Inferior parietal cortex (tissue), 1 donor: ENCODE measurements around the gene EXOC6B.

Source experiments
- DNase-seq: peaks from one replicate; pipeline ENCODE4 v3.0.0-alpha.2; 2016; ENCODE audit errors: extremely low spot score

EXOC6B gene

DNA sequence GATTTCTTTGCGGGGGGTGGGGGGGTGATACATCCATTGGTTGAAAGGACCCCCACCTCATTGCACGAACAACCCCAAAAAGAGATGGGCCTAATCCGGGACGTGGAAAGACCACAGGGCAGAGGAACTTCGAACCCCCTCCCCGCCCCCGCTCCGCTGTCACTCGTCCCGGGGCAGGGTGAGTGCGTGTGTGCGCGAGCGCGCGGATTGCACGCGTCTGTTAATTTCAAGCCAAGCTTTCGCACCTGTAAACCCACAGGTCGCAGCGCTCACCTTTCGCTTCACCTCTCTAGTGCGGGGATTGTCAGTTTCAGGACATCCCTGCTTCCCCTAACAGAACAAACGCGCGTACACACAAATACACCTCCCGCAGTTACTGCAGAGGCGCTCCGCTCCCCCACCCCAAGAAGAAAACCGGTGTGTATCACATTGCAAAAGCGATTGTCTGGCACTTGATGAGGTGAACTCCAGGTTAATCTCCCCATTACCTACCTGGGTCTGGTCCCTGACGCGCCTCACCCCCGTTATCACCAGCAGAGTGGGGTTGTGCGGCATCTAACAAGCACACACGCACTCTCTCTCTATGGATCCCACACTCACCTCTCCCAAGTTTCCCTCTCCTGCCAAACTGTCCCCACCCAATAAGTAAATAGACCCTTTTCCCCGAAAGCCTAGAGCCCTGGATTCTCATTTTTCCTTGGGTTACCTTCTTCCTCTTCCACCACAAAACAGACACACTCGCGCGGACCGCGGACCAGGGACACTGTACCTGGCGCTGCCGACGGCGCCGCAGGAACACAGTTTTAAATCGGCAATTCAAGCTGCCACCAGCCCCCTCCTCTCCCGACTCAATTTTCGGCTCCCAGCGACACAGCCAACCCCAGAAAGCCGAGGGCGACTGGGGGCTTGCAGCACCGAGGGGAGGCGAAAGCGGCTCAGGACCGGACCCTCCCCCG, 679.2 kb downstream of the EXOC6B start:
- DNase-seq, result no peak

DNA sequence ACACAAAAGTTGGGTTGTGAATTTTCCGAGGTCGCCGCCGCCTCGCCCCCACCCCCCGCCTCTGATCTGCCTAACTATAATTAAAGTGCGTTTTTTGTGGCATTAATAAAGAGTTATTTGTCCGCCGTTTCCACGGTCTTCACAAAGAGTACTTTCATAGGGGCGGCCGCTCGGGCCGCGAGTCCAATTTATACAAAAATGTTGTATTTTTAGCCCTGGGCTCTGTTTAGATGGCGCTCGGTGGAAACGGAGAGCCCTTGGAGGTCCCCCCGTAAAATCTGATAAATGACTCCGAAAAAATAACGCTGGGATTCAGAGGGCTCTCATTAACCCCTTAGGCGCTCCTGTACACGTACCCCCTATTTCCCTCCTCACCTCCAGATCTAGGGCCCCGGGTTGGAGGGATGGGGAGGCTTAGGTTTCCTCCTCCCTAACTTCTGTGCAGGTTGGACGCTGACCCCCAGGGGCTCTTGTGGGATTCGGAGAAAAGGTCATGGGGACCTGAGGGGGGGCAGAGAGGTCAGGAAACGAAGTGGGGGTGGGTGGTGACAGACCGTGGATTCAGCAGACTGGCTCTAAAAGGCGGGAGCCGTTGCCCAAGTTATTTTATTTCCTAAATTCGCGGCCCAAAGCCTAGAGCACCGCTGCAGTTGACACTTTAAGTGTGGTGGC, 680.0 kb downstream of the EXOC6B start:
- no peak for DNase-seq

DNA sequence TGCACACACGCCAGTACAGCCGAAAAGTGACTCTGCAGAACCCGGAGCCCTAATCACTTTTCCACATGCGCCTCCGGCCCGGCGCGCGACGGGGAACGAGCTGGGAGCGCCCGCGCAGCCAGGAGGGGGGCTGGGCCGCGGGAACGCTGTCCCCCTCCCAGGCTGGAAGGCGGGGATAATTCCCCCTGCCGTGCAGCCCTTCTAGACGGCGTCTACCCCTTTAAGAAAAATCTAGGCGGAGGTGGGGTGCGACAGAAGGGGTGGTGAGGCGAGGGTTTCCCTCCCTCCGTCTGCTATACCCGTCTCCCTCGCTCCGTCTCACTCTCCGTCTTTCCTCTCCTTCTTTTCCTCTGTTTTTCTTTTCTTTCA, 680.6 kb downstream of the EXOC6B start:
- DNase-seq, result no peak

DNA sequence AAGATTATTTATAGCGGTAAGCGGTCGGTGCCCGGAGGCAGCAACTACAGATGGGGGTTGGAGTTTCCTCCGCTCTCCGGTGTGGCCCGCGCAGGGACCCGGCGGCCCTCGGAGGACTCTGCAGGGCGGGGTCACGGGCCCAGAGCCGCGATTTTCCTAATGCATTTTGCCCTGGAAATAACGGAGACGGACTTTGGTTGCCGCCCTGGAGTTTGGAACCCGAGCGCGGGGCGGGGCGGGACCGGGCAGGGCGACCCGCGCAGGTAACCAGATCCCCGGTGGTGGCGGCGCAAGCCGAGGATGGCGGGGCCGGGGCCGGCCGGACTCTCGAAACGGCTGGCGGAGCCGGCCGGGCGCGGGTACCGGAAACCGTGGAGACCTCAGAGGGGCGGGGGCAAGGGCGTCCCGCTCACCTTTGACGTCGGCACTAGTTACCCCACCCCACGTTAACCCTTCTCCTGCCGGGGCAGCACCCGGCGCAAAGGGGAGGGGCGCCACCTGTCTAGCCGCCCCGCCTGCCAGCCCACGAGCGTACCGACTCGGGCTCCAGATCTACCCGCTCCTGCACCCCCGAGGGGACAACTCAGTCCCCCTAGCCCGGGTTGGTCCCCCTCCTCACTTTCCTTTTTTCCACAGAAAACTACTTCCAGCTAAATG, 681.1 kb downstream of the EXOC6B start:
- no peak for DNase-seq

DNA sequence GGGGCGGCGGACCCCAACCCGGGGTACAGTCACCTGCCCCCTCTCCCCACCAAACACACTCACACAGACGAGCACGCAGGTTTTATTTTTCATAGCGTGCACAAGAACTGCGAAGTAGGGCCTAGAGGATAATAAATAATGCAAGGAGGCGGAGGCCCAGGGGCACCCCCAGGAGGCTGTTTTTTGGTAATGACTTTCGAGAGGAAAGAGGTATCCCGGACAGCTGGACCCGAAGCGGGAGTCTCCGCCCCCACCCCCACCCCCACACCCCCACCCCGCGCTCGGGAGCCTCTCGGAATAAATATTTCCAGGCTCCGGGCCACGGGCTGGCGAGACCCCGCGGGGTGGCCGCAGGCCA, 681.6 kb downstream of the EXOC6B start:
- DNase-seq, result no peak

DNA sequence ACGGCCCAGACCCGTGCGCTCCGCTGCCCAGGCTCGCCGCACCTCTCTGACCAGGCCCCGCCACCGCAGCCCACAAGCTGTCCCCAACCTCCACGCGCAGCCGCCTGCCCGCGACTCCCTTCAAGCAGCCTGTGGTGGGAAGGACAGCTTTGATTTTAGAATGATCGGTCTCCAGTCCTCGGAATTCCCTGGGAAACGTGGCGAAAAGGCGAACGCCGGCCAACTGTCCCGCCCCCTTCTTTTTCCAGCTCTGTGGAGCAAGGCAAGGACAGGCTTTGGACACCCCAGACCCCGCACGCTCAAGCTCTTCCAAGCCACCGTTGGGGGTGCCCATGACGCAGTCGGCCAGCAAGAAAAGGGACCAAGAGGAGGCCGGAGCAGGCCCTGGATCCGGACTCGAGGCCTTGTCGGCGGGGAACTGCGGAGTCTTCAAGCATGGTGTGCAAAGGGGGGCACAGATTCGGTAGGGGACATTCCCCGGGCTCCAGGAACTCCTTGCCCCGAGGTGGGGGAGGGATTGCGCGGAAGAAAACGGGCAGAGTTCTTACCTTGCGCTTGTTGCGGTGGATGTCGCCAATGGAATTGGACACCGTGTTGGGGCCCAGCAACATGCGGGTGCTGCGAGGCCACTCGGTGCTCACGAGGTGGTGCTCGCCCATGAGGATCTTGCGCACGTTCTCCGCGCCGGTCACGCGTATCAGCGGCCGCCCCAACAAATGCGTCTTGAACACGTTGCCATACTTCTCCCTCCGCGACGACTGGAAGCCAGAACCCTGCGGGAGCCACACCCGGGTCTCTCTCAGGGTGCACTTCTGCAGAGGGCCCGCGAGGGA, 682.2 kb downstream of the EXOC6B start:
- no peak for DNase-seq

DNA sequence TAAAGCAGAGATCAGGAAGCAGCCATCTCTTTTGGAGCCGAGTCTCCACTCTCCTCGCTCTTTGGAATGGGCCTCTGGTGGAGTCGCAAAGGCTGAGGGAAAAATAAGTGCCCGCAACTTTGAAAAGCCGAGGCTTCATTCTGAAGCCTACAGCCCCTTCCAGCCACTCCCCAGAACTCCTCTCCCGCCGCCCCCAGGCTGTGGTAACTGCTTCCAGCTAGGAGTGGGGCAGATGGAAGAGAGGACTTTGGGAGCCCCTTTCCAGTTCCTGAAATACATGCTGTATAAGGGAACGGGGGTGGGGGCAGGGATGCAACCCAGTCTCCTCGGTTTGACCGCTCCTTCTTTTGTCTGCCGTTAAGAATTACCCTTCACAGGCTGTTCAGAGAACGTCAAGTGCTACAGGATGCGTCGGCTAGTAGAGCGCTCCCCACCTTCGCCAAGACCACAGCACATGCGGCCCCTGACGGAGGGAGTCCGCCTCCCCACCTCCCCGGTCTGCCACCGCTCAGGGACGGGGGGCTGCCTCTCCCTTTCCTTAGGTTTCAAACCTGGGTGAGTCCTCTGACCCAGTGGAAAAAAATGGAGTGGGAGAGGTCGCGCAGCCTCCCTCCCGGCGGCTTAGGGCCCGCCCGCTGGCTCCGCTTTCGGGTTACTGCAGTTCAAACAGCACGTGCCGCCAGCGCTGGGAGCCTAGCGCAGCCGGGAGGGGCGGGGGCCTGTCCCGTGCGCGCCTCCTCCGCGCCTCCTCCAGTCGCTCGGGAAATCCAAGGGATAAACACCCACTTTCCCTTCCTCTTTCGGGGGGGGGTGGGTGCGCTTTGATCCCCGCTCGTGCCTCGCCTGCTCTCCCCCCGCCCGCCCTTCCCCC, 683.0 kb downstream of the EXOC6B start:
- no peak for DNase-seq

DNA sequence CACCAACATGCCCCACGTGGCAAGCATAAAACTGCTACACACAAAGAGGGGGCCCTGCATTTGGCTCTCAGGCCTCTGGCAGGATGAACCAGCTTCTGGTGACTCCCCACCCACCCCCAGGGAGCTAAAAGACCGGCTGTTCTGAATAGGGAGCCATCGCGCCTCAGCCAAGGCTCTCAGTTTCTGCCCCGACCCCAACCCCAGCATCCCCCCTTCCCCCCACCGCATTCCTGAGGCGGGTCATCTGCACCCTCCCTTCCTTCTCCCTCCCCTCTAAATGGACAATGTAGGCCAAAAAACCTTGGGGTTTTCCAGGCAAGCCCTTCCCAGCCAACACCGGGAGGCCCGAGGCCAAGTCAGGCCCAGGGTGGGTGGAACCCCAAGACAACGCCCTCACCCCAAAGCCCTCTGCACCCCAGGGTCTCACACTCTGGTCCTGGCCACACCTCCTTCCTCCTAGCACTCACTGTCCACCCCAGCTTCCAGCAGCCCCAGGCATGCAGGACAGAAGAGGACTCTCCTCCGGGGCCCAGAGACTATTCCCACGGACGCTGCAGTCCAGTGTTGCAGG, 683.9 kb downstream of the EXOC6B start:
- no peak for DNase-seq

DNA sequence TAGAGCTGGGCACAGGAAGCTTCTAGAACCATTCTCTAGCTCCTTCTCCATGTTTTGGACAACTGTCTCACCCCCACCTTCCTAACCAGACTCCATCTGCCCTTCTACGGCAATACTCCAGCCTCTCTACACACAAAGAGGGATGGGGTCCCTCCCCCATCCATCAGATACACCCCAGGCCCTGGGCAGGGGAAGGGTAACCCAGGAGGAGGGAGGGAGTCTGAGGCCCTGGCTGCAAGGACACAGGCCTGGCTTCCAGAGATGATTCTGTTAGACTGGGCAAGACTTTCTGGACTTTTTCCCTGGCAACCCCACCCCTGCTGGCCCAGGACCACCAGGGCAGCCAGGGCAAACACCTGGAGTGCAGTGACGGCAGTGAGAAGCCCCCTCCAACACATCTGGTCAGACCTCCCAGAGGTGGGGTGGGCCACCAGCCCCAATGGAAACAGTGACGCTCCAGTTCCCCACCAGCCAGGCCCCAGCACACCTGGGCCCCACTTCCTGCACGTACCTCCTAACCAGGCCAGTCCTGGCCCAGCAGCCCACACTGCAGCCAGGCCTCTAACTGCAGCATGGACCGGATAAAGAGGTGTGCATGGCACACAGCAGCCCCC, 684.7 kb downstream of the EXOC6B start:
- no peak for DNase-seq

DNA sequence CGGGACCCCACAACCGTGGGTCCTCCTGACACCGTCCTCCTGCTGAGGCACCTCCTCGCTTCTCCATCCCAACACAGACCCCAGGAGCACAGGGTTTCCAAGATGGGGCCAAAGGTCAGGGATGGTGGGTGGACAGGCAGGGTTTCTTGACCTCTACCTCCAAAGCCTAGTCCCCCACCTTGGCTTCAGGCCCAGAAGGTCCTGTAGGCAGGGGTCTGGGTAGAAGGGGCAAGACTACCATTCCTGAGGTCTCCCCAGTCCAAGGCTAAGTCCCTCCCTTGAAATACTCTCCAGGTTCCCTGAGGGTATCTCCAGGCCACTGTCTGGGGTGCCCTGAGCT, 685.2 kb downstream of the EXOC6B start:
- DNase-seq, result no peak

DNA sequence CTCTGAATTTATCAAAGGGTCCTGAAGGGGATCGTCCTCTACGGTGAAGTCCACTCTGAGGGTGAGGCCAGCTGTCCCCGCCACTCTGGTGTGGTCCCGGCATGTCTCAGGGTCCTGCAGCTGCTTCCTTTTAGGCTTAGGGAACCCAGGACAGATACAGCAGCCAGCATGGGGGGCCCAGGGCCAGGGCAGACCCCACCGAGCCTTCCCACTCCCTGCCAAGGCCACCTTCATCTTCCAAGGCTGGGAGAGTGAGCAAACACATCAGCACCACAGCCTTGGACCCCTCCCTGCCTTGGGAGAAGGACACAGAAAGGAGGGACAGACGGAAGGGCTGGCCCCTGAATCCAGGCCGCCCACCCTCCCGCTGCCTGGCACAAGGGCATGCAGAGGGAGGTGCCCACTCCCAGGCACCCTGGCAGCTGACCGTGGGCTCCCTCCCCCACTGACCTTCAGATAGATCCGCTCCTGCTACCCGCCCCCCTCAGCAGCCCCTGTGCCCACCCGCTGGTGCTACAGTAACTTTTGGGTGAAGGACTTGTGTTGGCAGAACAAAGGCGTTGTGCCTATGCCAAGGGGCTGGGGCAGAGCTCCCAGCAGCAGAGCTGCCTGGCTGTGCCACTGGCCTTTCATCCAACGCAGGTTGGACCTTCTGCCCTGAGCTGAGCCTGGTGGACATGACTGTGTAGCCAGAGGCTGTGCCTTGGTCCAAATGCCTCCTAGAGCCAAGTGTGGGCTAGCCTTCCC, 685.8 kb downstream of the EXOC6B start:
- DNase-seq, result no peak

DNA sequence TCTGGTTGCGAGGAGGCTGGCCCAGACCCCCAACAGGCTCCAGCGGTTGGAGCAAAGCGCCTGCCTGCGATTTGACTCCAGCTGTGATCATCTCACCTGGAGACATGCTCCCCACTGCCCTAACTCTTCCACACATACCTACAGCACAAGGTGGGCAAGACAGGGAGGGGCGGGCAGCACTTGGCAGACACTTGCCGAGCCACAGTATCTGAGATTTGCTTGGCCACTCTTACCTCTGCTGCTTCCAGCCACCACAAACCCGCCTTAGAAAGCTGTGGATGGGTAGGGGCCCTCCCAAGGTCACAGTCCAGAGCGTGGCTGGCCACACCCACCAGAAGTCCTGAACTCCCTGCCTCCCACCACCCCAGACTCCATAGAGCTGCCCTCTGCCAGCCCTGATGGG, 686.4 kb downstream of the EXOC6B start:
- DNase-seq, result no peak

DNA sequence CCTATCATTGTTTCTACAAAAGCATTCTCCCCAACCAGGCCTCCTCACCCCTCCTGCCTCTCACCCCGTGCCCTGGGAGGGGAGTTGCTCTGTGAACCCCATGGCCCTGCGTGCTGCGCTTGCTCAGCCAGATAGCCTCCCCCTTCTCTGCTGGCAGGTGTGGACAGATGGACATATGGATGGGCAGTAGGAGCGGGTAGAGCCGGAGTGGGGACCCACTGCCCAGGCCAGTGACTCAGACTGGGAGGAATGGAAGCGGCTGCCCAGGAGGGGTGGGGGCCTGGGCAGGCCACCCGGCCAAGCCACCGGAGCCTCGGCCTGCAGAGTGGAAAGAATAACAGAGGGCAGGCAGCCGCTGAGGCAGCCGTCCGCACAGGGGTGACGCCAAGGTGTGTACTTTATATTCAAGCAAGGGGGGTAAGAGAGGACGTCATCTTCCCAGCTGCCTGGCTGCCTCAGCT, 686.9 kb downstream of the EXOC6B start:
- no peak for DNase-seq

DNA sequence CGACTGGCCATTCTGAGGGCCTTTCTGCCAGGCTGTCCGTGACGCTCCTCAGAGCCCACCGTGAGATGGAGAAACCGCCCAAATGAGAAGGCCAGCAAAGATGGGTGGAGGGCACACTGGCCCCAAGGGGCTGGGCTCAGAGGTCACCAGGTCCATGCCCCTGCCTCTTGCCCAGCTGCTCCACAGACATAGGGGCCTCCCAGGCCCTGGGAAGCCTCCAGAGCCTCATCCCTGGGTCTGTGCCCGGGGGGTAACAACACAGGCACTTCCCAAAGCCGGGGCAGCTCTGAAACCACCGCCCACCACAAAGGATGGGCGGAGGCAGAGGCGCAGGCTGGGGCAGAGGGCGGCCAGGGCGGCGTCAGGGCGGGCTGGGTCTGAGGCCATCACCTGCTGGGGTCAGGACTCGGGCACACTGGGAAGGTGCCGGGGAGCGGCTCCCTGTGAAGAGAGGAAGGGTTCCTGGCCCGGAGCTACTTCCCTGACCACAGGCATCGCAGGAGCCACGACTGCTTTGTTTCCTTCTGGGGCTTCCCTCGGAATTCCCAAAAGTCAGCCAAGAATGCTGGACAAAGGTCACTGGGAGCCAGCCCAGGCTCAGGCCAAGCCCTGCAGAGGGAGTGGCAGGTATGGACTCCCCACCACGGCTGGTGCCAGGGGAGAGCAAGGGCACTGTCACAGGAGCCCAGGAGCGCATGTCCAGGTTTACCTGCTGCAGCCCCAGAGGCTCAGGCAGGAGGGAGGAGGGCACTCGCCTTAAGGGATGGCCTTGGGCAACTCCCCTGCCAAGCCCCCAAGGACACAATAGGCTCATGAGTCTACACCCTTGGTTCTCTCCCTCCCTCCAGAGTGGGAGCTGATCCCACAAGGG, 687.6 kb downstream of the EXOC6B start:
- no peak for DNase-seq

DNA sequence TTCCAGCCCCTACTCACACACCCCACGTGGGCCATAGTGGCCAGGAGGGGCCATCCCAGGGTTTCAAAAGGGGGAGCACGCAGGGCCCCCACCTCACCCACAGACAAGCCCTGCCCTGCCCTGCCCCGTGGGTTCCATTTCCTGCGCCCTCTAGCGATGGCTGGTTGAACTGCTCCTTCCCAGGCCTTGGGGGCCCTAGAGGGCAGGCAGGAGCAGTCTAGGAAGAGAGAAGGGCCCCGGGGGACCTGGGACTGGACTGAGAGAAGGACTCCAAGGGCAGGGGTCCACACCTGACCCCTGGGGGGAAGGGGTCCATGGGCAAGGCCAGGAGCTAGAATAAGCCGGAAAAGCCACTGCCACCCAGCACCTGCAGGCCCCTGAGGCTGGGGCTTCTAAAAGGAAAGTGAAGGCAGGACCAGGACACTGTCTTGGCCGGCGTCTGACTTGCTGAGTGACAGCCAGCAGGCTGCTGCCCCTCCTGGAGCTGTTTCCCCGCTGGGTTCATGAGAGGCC, 688.3 kb downstream of the EXOC6B start:
- DNase-seq, result peak; percentile 82

DNA sequence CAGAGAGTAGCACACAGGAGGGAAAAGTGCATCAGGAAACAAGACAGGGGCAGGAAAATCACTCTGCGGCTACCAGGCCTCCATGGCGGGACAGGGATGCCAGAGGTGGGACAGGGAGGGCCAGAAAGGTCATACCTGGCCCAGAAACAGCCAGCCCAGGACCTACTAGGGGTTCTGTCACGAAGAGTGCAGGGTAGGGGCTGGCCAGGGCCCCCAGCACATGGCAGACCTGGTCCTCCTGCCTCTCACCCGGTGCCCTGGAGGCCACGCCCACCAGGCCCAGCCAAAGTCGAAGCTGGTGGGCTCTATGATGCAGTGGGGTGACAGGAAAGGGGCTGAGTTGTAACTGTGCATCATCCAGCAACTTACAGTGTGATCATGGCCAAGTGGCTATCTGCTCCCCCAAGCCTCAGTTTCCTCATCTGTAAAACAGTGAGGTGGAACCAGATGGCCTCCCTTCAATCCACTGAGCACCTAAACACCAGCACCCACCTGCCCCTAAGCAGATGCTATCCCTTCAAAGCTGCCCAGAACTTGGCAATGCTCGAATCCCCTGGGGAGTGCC, 688.8 kb downstream of the EXOC6B start:
- no peak for DNase-seq

DNA sequence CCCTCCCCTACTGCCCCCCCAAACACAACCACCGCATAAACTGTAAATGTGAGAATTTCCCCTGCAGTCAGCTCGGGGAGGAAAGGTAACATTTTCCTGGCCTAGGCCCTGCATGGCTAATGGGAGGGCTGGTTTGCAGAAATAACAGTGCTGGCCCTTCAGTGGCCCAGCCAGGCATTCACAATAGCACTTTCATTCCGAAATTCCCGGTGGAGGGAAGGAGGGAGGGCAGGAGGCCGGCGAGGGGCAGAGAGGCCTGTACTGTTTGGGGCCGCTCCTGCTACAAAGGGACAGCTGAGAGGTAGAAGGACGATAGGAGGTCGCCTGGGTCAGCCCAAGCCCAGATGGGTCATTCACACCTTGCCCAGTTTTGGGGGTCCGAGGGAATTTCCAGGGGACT, 689.5 kb downstream of the EXOC6B start:
- no peak for DNase-seq

DNA sequence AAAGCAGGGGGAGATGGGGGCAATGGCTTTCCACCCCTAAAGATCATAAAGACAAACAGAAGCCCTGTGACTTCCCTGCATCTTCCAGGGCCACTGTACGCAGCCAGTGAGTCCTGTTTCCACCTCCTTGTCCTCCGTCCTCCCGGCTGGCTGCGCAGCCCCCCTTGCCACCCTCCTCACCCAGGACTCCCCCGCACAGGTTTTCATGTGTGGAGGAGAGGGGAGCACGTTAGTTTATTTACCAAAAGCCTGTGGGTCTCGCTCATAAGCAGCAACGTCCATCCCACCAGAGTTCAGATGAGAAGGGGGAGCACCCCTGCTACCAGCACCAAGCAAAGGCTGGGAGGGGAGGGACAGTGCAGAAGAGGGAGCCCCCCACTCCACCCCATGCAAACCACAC, 689.9 kb downstream of the EXOC6B start:
- no peak for DNase-seq
